H9 (cell line): ENCODE results near the gene PODXL2. TPM values are rescaled to one million over a fixed set of nuclear protein-coding genes. Genes with fewer than 3 reads are reported as not detected.

Source experiments
- DNase-seq: peaks from one replicate; pipeline ENCODE4 v3.0.0-alpha.2; 2017
- H2AFZ ChIP-seq: one replicate; pipeline ENCODE4 v1.6.1; 2013; ENCODE audit warnings: mild to moderate bottlenecking, low read length, control low read depth, moderate library complexity
- H2AK5ac ChIP-seq: 2 replicates; pipeline ENCODE4 v1.6.1; 2013; ENCODE audit warnings: low read length, control low read depth, mixed read lengths; ENCODE audit not compliant: insufficient read length
- H2BK120ac ChIP-seq: one replicate; pipeline ENCODE4 v1.6.1; 2013; ENCODE audit warnings: low read depth, mild to moderate bottlenecking, low read length, control low read depth, inconsistent platforms; ENCODE audit not compliant: poor library complexity, severe bottlenecking
- H2BK12ac ChIP-seq: 2 replicates; pipeline ENCODE4 v1.6.1; 2013; ENCODE audit warnings: low read length, control low read depth, mixed read lengths, low read depth; ENCODE audit not compliant: insufficient read length
- H2BK15ac ChIP-seq: 2 replicates; pipeline ENCODE4 v1.6.1; 2013; ENCODE audit warnings: low read depth, low read length, control low read depth
- H2BK20ac ChIP-seq: one replicate; pipeline ENCODE4 v1.6.1; 2013; ENCODE audit warnings: low read depth, mild to moderate bottlenecking, low read length, control low read depth, inconsistent platforms; ENCODE audit not compliant: poor library complexity, severe bottlenecking
- H2BK5ac ChIP-seq: 2 replicates; pipeline ENCODE4 v1.6.1; 2013; ENCODE audit warnings: low read length, control low read depth, mixed read lengths; ENCODE audit not compliant: insufficient read length
- H3K14ac ChIP-seq: 2 replicates; pipeline ENCODE4 v1.6.1; 2013; ENCODE audit warnings: low read length, control low read depth; ENCODE audit not compliant: insufficient read depth
- H3K18ac ChIP-seq: 2 replicates; pipeline ENCODE4 v1.6.1; 2013; ENCODE audit warnings: low read depth, mild to moderate bottlenecking, mixed read lengths, low read length, control low read depth; ENCODE audit not compliant: insufficient read length
- H3K23ac ChIP-seq: 2 replicates; pipeline ENCODE4 v1.6.1; 2013; ENCODE audit warnings: low read length, control low read depth, mixed read lengths, low read depth; ENCODE audit not compliant: insufficient read length
- H3K23me2 ChIP-seq: 2 replicates; pipeline ENCODE4 v1.6.1; 2013; ENCODE audit warnings: low read depth, mild to moderate bottlenecking, mixed read lengths, low read length, control low read depth; ENCODE audit not compliant: insufficient read length, poor library complexity, severe bottlenecking
- H3K27ac ChIP-seq: 2 replicates; pipeline ENCODE4 v1.5.1; 2013; ENCODE audit warnings: low read length, control low read depth, mixed read lengths, low read depth; ENCODE audit not compliant: insufficient read length
- H3K27me3 ChIP-seq: 2 replicates; pipeline ENCODE4 v1.6.1; 2013; ENCODE audit warnings: low read length, control low read depth, inconsistent platforms; ENCODE audit not compliant: insufficient read depth
- H3K4ac ChIP-seq: 2 replicates; pipeline ENCODE4 v1.6.1; 2013; ENCODE audit warnings: low read depth, mild to moderate bottlenecking, control low read depth, inconsistent platforms, low read length, moderate library complexity
- H3K4me1 ChIP-seq: 2 replicates; pipeline ENCODE4 v1.6.1; 2013; ENCODE audit warnings: low read length, control low read depth, inconsistent platforms; ENCODE audit not compliant: insufficient read depth
- H3K4me2 ChIP-seq: 2 replicates; pipeline ENCODE4 v1.6.1; 2013; ENCODE audit warnings: low read length, control low read depth, mixed read lengths; ENCODE audit not compliant: insufficient read length, insufficient read depth
- H3K56ac ChIP-seq: 2 replicates; pipeline ENCODE4 v1.6.1; 2013; ENCODE audit warnings: low read depth, mild to moderate bottlenecking, mixed read lengths, low read length, control low read depth; ENCODE audit not compliant: insufficient read length
- H3K79me1 ChIP-seq: 2 replicates; pipeline ENCODE4 v1.6.1; 2013; ENCODE audit warnings: low read depth, mild to moderate bottlenecking, moderate library complexity, low read length, control low read depth, inconsistent platforms; ENCODE audit not compliant: insufficient read depth, poor library complexity, severe bottlenecking
- H3K79me2 ChIP-seq: 2 replicates; pipeline ENCODE4 v1.6.1; 2013; ENCODE audit warnings: low read length, control low read depth, inconsistent platforms; ENCODE audit not compliant: insufficient read depth
- H3K9ac ChIP-seq: 2 replicates; pipeline ENCODE4 v1.6.1; 2013; ENCODE audit warnings: low read length, control low read depth, mixed read lengths; ENCODE audit not compliant: insufficient read length; ENCODE audit errors: extremely low read depth
- H3K9me3 ChIP-seq: one replicate; pipeline ENCODE4 v1.6.1; 2013; ENCODE audit warnings: low read depth, low read length, inconsistent platforms; ENCODE audit not compliant: control insufficient read depth
- H3T11ph ChIP-seq: one replicate; pipeline ENCODE4 v1.6.1; 2013; ENCODE audit warnings: mild to moderate bottlenecking, low read length, control low read depth, inconsistent platforms
- H4K20me1 ChIP-seq: one replicate; pipeline ENCODE4 v1.6.1; 2013; ENCODE audit not compliant: control insufficient read depth, insufficient read length, insufficient read depth
- H4K5ac ChIP-seq: 2 replicates; pipeline ENCODE4 v1.6.1; 2013; ENCODE audit warnings: low read depth, mild to moderate bottlenecking, mixed read lengths, low read length, control low read depth; ENCODE audit not compliant: insufficient read length
- H4K8ac ChIP-seq: replicated peaks from 2 replicates; pipeline ENCODE4 v1.6.1; 2013; ENCODE audit warnings: low read length, control low read depth, mixed read lengths, low read depth; ENCODE audit not compliant: insufficient read length
- H4K91ac ChIP-seq: 2 replicates; pipeline ENCODE4 v1.6.1; 2013; ENCODE audit warnings: low read depth, mild to moderate bottlenecking, moderate library complexity, mixed read lengths, low read length, control low read depth; ENCODE audit not compliant: insufficient read length
- H3K27ac Mint-ChIP-seq, 3 experiments: 2 replicates in 2 of 3; 3 replicates in 1 of 3; pipeline ENCODE4 v1.8.0; 2020 to 2021; ENCODE audit warnings: mixed read lengths in 3 of 3, mild to moderate bottlenecking in 1 of 3, moderate library complexity in 1 of 3
- H3K27me3 Mint-ChIP-seq: 2 replicates; pipeline ENCODE4 v1.8.0; 2021; ENCODE audit warnings: low read depth, mild to moderate bottlenecking, moderate library complexity, mixed read lengths
- H3K36me3 Mint-ChIP-seq, 3 experiments: 2 replicates in 2 of 3; 3 replicates in 1 of 3; pipeline ENCODE4 v1.8.0; 2020 to 2021; ENCODE audit warnings: low read depth in 3 of 3, mixed read lengths in 3 of 3; ENCODE audit not compliant: insufficient read depth in 1 of 3
- H3K4me1 Mint-ChIP-seq, 2 experiments: 2 replicates each; pipeline ENCODE4 v1.8.0; 2020; ENCODE audit warnings: mixed read lengths in 2 of 2
- H3K4me3 Mint-ChIP-seq, 2 experiments: 2 replicates in 1 of 2; 3 replicates in 1 of 2; pipeline ENCODE4 v1.8.0; 2020 to 2021; ENCODE audit warnings: mild to moderate bottlenecking in 2 of 2, mixed read lengths in 2 of 2, moderate library complexity in 1 of 2
- H3K9me3 Mint-ChIP-seq, 2 experiments: 2 replicates in 1 of 2; 3 replicates in 1 of 2; pipeline ENCODE4 v1.8.0; 2020; ENCODE audit warnings: mild to moderate bottlenecking in 2 of 2, mixed read lengths in 2 of 2, moderate library complexity in 1 of 2
- CTCF ChIP-seq: fragments of 200-600 bp; sonication (generic); conservative IDR thresholded peaks from 3 replicates; pipeline ENCODE4 v1.8.0; 2021; ENCODE audit warnings: antibody characterized with exemption, mild to moderate bottlenecking
- whole genome bisulfite sequencing: extraction: QIAGEN DNeasy Blood & Tissue Kit; methylation state at CpG from one replicate; pipeline ENCODE4 v1.1.7; 2013; ENCODE audit warnings: missing lambda C conversion rate, low lambda C conversion rate, mixed read lengths; ENCODE audit not compliant: insufficient read length; ENCODE audit errors: extremely low coverage; 5-methylcytosine and 5-hydroxymethylcytosine counted together
- total RNA-seq: library from RNA; stranded (reverse); gene quantifications from 2 replicates; pipeline ENCODE4 v1.2.1, GENCODE V29; 2021

The PODXL2 gene
- total RNA-seq, 1 experiment from 2014 or later = 24.6 TPM

GRCh38 chr3:127706312-127706711 is 77.3 kb downstream of the PODXL2 start:
- DNase-seq = no peak
- no peak overlapping the region; a peak in 1 of 7 replicates for H3K27ac Mint-ChIP-seq

More at GRCh38 chr3:127706312-127706711, 77.3 kb downstream of the PODXL2 start:
- Histone ChIP-seq H3K23ac (no peak overlapping the region), H3K4ac (no peak overlapping the region), H4K20me1 (no peaks in the 10 kb centered on the region), H3K23me2 (no peaks in the 10 kb centered on the region), H4K91ac (no peak overlapping the region), H3K56ac (no peak overlapping the region), H2BK120ac (no peak overlapping the region), H3K9me3 (no peaks in the 10 kb centered on the region), H3K18ac (no peak overlapping the region), H3K27me3 (no peaks in the 10 kb centered on the region), H3K79me2 (no peaks in the 10 kb centered on the region), H2BK12ac (no peak overlapping the region), H2BK20ac (no peak overlapping the region), H4K8ac (no peak overlapping the region), H2AK5ac (no peak overlapping the region), H3K9ac (no peak overlapping the region), H2BK15ac (no peak overlapping the region), H3K79me1 (no peaks in the 10 kb centered on the region), H3K27ac (no peak overlapping the region), H2BK5ac (no peak overlapping the region), H2AFZ (no peak overlapping the region), H3T11ph (no peak overlapping the region), H3K4me2 (no peak overlapping the region), H3K14ac (no peak overlapping the region), H3K4me1 (no peaks in the 10 kb centered on the region), H4K5ac (no peak overlapping the region)
- 0 out of 7 replicates have a peak, but pooled peaks cover 0 to 6% (median 2%) of the 10 kb centered on the region in 3 experiments for H3K36me3 Mint-ChIP-seq
- peaks cover 3 to 10% of the 10 kb centered on the region in 2 experiments for H3K9me3 Mint-ChIP-seq
- WGBS = no CpG with 5 or more reads among the region's 7 CpGs
- peaks cover 18 to 26% of the 10 kb centered on the region in 2 experiments for H3K4me1 Mint-ChIP-seq
- TF ChIP-seq CTCF = no peak
- H3K27me3 Mint-ChIP-seq = peaks cover 2% of the 10 kb centered on the region
- H3K4me3 Mint-ChIP-seq = no peak overlapping the region
